NCI-H446 (cell line): ENCODE results near the gene MCM8.

Experiments
- DNase-seq, 2 experiments: peaks; one replicate each; lab custom pipeline; 2025; lab: John Stamatoyannopoulos, UW

MCM8 gene

DNA sequence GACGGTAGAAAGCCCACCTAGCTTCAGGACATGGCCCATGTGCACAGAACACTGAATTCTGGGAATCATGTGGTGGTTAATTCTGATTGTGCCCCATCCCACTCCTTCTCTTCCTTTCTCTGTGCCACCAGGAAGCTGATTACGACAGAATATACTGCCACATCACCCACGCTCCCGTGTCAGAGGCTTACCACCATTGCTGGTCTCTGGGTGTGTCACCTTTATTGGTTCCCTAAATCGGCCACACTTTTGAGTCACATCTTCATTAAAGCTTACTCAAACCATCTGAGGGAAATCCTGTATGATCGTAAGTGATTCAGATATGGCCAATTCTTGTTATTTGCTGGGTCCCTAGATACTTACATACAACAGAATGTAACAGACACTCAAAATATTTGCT, 3.2 kb upstream of the MCM8 start:
- no peak for DNase-seq

GRCh38 chr20:5949943-5950270, 545 bp upstream of the MCM8 start:
- DNase-seq = no peak

DNA sequence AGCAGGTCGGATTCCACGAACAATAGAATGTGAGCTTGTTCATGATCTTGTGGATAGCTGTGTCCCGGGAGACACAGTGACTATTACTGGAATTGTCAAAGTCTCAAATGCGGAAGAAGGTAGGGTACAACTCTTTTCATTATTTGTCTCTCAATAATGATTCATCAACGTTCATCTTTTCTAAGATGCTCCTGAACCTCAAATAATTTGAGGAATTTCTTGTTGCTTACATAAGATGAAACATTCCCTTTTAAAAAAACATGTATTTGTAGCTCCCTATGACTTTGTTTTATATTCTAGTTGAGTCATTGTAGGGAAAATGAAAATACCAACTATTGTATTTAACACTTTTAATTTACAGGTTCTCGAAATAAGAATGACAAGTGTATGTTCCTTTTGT, 17.0 kb downstream of the MCM8 start:
- DNase-seq = no peak

DNA sequence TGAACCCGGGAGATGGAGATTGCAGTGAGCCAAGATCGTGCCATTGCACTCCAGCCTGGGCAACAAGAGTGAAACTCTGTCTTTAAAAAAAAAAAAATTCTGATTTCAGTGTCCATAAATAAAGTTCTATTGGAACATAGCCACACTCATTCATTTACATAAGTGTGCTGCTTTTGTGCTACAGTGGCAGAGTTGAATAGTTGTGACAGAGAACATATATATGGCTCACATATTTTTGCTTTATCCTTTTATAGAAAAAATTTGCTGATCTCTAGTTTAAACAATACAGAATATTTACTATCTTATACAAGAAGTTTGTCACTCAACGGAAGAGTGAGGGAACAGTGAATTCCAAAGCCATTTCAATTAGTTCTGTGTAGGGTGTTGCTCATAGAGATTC, 18.0 kb downstream of the MCM8 start:
- DNase-seq = no peak

DNA sequence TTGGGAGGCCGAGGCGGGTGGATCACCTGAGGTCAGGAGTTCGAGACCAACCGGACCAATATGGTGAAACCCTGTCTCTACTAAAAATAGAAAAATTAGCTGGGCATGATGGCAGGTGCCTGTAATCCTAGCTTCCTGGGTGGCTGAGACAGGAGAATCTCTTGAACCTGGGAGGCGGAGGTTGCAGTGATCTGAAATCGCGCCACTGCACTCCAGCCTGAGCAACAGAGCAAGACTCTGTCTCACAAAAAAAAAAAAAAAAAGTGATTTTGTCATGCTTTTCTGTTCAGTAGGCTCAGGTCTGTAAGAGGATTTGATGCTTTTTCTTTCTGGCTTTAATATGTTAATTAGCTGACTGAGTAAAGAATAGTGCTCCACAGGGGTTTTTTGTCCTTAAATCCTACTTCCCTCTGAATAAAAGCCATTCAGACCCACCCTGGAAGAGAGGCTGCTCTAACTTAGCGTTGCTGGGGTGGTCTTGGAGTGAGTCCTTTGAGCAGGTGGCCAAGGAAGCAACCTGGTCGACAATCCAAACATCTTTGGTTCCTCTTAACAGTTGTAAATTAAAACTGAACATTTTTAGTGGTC, 19.0 kb downstream of the MCM8 start:
- no peak for DNase-seq

- no peak for DNase-seq
Observed at GRCh38 chr20:5969940-5970339, 19.5 kb downstream of the MCM8 start.

GRCh38 chr20:5970381-5970780, 19.9 kb downstream of the MCM8 start:
- DNase-seq = no peak

GRCh38 chr20:5971203-5971602, 20.8 kb downstream of the MCM8 start:
- no peak for DNase-seq

DNA sequence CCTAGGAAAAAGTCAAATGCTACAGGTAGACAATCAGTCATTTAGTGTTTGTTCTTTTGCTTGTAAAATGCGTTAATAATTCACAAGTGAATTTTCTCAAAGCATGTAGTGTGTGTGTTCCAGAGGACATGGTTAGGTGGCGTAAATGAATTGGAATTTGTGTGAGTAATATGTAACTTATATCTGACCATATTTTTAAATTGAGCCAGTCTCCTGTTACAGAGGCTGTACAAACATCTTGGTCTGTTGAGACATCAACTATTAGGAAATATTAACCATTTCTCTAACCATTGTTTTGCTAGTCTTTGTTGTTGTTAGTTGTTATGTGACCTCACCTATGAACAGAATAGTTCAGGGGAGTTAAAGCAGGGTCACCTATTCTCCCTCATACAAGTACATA, 22.7 kb downstream of the MCM8 start:
- DNase-seq = no peak

DNA sequence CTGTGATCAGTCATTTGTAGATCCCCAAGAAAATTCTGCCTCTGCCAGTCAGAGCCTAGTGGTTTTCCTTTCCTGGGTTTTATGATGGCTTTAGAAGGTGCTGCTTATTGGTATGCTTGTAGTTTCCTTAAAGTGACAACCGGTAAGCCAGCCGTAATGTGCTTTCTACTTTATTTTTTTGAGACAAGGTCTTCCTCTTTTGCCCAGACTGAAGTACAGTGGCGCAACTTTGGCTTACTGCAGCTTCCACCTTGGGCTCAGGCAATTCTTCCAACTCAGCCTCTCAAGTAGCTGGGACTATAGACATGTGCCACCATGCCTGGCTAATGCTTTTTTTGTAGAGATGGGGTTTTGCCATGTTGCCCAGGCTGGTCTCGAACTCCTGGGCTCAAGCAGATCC, 23.5 kb downstream of the MCM8 start:
- no peak for DNase-seq

DNA sequence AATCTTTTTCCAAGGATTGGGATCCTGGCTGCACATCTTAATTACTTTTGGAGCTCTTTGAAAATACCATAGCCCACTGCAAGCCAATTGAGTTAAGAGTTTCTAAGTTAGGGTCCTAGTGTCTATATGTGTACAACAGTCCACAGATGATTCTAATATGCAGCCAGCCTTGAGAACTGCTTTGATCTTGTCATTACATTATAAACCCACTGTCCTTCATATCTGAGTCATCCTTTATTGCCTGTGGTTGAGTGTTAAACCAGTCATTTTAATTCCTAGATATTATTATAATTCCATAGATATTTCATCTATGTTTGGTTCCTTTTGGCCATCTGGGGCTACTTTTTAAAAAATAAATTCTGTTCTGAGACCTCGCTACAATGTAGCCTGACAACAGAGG, 24.1 kb downstream of the MCM8 start:
- DNase-seq = no peak

DNA sequence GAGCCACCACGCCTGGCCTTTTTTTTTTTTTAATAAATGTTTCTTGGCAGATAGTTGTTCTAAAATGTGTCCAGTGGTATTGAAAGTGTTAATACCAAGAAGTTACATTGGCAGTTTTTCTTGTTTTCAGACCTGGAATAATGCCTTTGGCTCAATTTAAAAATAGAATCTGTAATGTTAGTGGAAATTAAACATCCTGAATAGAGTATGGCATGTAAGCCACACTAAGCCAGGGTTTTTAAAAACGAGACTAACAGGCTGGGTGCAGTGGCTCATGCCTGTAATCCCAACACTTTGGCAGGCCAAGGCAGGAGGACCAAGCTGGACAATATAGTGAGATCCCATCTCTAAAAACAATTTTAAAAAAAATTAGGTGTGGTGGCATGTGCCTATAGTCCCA, 25.3 kb downstream of the MCM8 start:
- DNase-seq = no peak

DNA sequence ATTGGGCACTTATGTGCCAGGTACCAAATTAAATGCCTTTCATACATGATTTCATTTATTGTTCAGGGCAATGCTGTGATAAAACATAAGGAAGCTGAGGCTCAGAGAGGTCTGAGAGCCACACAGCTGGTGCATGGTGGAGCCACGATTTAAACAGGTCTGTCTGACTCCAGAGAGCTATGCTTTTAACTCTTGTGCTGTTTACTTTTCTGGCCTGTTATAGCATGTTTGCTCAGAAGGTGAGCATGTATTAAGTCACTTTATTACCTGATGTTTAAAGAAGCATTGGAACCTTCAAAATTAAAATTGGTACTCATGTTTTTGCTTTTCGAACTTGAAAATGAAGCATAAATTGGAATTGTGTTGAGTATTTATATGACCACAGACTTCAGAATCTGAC, 26.8 kb downstream of the MCM8 start:
- no peak for DNase-seq

GRCh38 chr20:5977975-5978374, 27.5 kb downstream of the MCM8 start:
- no peak for DNase-seq

DNA sequence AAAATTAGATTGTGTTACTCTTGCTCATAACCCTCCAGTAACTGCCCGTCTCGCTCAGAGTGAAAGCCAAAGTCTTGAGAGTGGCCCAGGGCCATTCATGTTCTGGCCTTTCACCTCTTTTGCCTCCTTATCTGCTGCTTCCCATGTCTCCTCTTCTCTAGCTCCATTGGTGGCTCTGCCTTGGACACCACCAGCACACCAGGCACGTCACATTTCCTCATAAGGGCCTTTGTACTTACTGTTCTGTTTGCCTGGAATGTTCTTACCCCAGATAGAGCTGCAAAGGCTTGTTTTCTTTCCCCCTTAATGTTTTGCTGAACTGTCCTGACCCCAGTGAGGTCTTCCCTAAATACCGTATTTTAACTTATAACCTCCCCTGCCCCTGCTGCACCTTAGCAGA, 29.3 kb downstream of the MCM8 start:
- DNase-seq = no peak

DNA sequence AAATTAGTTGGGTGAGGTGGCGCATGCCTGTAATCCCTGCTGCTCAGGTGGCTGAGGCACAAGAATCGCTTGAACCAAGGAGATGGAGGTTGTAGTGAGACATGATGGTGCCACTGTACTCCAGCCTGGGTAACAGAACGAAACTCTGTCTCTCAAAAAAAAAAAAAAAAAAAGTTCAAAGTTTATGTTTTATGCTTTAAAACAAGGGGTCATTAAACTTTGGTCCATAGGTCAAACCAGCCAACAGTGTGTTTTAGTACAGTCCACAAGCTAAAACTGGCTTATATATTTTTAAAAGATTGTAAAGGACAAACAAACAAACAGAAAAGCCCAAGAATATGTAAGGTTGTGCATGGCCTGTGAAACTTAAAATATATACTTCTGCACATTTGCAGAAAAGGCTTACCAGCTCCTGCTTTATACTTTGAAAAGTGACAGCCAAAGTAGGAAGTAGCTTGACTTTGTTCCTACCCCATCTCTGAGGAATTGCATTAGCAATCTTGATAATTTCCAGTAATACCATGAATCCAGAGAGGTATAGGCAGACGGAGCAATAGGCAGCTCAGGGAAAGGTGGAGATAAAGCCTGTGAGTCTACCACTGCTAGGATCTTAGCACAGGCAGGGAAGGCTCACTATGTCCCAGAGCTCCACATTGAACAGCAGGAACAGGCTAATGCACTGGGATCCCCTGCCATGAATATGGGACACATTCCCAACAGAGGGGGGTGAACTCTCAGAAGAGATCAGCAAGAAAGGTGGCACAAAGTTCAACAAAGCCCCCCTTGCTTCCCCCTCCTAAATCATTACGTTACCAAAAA, 30.5 kb downstream of the MCM8 start:
- no peak for DNase-seq

GRCh38 chr20:5987383-5987782, 36.9 kb downstream of the MCM8 start:
- DNase-seq = no peak

DNA sequence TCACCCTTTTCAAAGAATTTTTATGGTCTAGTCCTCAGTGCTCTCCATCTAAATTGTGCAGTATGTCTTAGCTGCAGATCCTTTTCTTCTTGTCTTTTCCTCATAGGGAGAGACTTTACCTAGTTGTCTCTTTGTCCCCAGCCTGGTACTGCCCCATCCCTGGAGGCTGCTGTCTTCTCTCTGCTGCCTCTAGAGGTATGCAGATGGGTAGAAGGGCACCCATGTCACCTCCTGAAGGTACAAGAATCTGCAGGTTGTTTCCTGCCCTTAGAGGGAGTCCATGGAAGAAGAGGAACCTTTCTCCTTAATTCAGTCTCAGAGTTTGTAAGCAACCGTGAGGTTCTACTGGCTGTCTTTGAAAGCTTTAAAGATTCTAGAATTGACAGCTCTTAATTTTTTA, 39.1 kb downstream of the MCM8 start:
- no peak for DNase-seq

GRCh38 chr20:5990946-5991345, 40.5 kb downstream of the MCM8 start:
- DNase-seq = no peak

DNA sequence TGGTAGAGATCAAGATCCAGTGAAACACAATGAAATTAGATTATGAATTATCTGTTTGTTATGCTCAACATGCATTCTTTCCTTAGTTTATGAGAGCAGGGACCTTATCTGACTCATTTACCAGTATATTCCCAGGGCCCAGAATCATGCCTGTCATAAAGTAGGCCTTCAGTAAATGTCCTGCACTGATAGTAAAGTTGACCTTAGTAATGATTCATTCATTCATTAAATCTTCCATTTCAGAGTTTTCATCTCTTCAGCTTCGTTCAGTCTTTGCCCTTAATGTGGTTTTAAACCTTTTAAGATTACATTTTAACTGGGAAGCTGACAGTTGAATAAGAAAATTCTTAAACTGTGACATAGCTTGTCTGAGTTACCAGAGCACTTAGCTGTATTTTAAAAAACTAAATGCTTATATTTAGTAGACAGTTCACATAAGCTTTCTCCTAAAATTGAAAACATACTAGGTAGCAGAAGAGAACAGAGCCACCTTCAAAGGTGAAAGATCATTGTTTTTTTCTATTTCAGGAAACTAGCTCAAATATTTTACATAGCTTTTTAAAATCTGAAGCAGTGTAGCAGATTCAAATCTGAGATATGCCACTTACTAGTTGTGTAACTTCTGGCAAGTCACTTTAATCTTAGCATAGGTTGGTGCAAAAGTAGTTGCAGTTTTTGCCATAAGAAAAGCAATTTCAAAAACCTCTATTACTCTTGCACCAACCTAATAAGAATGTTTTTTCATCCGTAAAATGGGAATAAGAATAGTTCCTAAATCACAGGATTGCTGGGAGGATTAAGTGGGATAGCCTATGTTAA, 41.4 kb downstream of the MCM8 start:
- no peak for DNase-seq

DNA sequence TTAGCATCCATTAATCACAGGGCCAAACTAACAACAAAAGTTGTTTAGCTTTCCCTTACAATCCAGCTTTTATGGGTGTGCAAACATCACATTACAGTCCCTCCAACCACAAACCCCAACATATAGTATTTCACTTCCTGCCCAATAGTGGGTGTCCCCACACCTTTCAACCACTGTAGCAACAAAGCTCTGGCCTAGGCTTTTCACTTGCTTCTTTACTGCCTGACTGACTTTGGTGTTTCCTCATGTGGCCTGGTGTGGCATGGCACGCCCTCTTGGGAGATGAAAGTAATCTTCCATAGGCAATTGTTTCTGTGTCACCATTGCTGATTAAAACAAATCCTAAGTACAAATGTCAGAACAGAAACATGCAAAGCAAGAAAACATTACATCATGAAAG, 46.3 kb downstream of the MCM8 start:
- no peak for DNase-seq

DNA sequence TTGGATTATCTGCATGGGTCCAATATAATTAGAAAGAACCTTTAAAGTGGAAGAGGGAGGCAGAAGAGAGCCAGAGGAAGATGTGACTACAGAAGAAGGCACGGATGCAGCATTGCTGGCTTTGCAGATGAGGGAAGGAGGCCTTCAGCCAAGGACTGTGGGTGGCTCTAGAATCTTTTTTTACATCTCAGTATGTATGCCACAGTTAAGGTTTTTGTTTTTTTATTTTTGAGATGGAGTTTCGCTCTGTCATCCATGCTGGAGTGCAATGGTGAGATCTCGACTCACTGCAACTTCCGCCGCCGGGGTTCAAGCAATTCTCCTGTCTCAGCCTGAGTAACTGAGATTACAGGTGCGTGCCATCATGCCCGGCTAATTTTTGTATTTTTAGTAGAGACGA, 49.3 kb downstream of the MCM8 start:
- DNase-seq = no peak

- DNase-seq = no peak
Observed at GRCh38 chr20:6000871-6001270, 50.4 kb downstream of the MCM8 start.
